Suprapubic skin (tissue), 4 donors: Measurements from ENCODE around the gene CSE1L. TPM values are rescaled to one million over a fixed set of nuclear protein-coding genes. Genes with fewer than 3 reads are reported as not detected.
A peak's percentile ranks its signal among the peaks of the same experiment; 100 is the strongest.
"Not testable (repeated sequence)": the region's sequence is repeated elsewhere in the genome, so short reads cannot be mapped to it uniquely, and the experiment has no call there.

Experiments used
- DNase-seq, 2 donors: peaks; one replicate each; pipeline ENCODE4 v3.0.0-alpha.2; 2019; ENCODE audit warnings: low spot score in 2 of 2
- H3K27ac ChIP-seq: fragments of 200-600 bp; sonication (generic); one replicate; pipeline ENCODE4 v1.5.1; 2019
- H3K27me3 ChIP-seq: fragments of 200-600 bp; sonication (generic); one replicate; pipeline ENCODE4 v1.5.1; 2019
- H3K36me3 ChIP-seq: fragments of 200-600 bp; sonication (generic); one replicate; pipeline ENCODE4 v1.5.1; 2019
- H3K4me1 ChIP-seq: fragments of 200-600 bp; sonication (generic); one replicate; pipeline ENCODE4 v1.5.1; 2019
- H3K4me3 ChIP-seq: fragments of 200-600 bp; sonication (generic); one replicate; pipeline ENCODE4 v1.5.1; 2019; ENCODE audit warnings: mild to moderate bottlenecking
- H3K9me3 ChIP-seq: fragments of 200-600 bp; sonication (generic); one replicate; pipeline ENCODE4 v1.5.1; 2019
- EP300 ChIP-seq: sonication (generic); formaldehyde crosslinking; IDR thresholded peaks from one replicate; pipeline ENCODE4 v1.6.1; 2017; ENCODE audit warnings: antibody characterized with exemption
- POLR2A ChIP-seq, 2 donors: fragments of 450-650 bp; IDR thresholded peaks; one replicate each; pipeline ENCODE4 v1.6.1; 2017; ENCODE audit warnings: antibody characterized with exemption in 2 of 2, mild to moderate bottlenecking in 2 of 2, moderate library complexity in 2 of 2
- POLR2AphosphoS5 ChIP-seq, 3 donors: sonication (generic); formaldehyde crosslinking; IDR thresholded peaks; one replicate each; pipeline ENCODE4 v1.6.1; 2017; ENCODE audit warnings: antibody characterized with exemption in 3 of 3
- WGBS: methylation state at CpG from one replicate; pipeline ENCODE4 v1.1.5; 2018; 5-methylcytosine and 5-hydroxymethylcytosine counted together
- total RNA-seq, 4 donors: library from RNA; depleted of rRNA; stranded (reverse); fragments of >200 nt; gene quantifications; one replicate each; pipeline ENCODE4 v1.1.0, GENCODE V29; 2016
- TF ChIP-seq, protein P1 (sequence below), 2 donors: fragments of 200-600 bp in 1 of 2; fragments of 450-650 bp in 1 of 2; sonication (generic) in 1 of 2; IDR thresholded peaks; one replicate each; pipeline ENCODE4 v1.5.1; 2016 to 2019; ENCODE audit warnings: antibody characterized with exemption in 2 of 2, mild to moderate bottlenecking in 1 of 2, moderate library complexity in 1 of 2

The CSE1L gene
- total RNA-seq, 4 donors from 2014 or later: 38.4 to 47.0 (median 42.6) TPM

DNA sequence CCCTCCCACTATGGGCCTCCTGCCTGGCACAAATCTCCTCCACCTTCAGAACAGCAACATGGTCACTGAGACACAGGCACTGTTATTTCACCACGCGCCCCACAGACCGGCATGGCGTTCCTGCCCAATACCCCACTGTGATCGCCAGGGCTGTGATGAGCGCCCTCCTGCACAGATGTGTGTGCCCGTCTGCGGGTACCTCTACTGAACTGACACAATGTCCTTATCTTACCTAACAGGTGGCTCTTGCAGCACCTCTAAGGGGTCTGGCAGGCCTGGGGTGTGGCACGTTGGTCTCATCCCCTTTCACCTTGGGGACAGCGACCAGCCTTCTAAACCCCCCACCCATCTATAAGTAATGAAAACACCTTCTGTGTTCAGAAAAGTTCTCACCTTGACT, 77.9 kb downstream of the CSE1L start:
- Histone ChIP-seq H3K36me3 (peaks cover 66% of the 10 kb centered on the region), H3K27me3 (no peaks in the 10 kb centered on the region), H3K4me1 (no peaks in the 10 kb centered on the region), H3K4me3 (no peak overlapping the region), H3K27ac (no peak overlapping the region), H3K9me3 (no peaks in the 10 kb centered on the region)
- no peak for DNase-seq
- 94% methylated on average over 10 of the region's 10 CpGs for WGBS
- TF ChIP-seq POLR2A (IDR thresholded peaks at IDR 0.05): no peak
- TF ChIP-seq EP300: no peak
- no peak for TF ChIP-seq POLR2AphosphoS5 (IDR thresholded peaks at IDR 0.05)
- TF ChIP-seq, protein P1, sequence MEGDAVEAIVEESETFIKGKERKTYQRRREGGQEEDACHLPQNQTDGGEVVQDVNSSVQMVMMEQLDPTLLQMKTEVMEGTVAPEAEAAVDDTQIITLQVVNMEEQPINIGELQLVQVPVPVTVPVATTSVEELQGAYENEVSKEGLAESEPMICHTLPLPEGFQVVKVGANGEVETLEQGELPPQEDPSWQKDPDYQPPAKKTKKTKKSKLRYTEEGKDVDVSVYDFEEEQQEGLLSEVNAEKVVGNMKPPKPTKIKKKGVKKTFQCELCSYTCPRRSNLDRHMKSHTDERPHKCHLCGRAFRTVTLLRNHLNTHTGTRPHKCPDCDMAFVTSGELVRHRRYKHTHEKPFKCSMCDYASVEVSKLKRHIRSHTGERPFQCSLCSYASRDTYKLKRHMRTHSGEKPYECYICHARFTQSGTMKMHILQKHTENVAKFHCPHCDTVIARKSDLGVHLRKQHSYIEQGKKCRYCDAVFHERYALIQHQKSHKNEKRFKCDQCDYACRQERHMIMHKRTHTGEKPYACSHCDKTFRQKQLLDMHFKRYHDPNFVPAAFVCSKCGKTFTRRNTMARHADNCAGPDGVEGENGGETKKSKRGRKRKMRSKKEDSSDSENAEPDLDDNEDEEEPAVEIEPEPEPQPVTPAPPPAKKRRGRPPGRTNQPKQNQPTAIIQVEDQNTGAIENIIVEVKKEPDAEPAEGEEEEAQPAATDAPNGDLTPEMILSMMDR (IDR thresholded peaks at IDR 0.05): no peak

DNA sequence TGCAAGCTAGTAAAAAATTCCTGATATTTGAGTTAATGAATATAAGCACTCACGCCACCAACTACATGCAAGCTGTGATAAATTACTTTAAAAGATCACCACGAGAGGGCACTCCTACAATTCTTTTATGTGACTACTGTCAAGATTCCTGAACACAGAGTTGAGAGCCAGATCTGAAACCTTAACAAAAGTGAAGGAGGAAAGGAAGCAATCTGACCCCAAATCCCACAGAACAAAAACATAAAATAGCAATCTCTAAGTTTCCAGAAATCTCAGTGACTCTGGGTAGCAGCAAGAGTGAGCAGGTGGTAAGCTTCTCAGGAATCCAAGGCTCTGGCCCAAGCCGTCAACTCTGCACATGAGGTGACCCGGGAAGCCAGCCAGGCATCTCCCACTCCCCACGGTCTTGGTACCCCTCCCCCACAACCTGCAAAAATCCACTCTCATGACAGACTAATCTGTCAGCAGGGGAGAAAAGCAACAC, 86.9 kb downstream of the CSE1L start:
- no peaks in the 10 kb centered on the region for H3K27me3 ChIP-seq
- H3K27ac ChIP-seq: no peak overlapping the region
- TF ChIP-seq, protein P1 (IDR thresholded peaks at IDR 0.05): peak; percentile 33 to 54
- TF ChIP-seq POLR2AphosphoS5 (IDR thresholded peaks at IDR 0.05): no peak
- H3K36me3 ChIP-seq: peaks cover 48% of the 10 kb centered on the region
- H3K4me3 ChIP-seq: no peak overlapping the region
- H3K9me3 ChIP-seq: no peaks in the 10 kb centered on the region
- 42% methylated on average over 5 of the region's 5 CpGs for WGBS
- DNase-seq: no peak
- H3K4me1 ChIP-seq: peaks cover 7% of the 10 kb centered on the region

DNA sequence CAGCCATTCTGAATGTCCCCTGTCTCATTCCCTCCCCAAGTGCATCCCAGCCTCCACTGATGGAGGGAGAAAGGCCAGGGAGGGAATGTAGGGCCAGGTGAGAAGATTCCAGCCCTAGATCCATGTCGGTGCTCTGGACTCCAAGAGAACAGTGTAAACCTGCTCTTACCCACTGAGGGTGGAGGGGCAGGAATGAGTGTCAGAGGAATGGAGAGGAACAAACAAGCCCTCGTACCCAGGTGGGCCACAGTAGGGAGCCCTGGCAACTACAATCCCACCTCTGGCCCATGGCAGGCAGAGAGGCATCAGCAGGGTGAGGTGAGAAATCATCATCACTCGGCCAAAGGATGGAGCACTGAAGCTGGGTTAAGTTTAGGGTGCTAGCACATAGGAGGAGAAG, 87.5 kb downstream of the CSE1L start:
- no peaks in the 10 kb centered on the region for H3K27me3 ChIP-seq
- TF ChIP-seq POLR2AphosphoS5 (IDR thresholded peaks at IDR 0.05): no peak
- peaks cover 47% of the 10 kb centered on the region for H3K36me3 ChIP-seq
- no peak for DNase-seq
- H3K27ac ChIP-seq: no peak overlapping the region
- peaks cover 7% of the 10 kb centered on the region for H3K4me1 ChIP-seq
- no peak overlapping the region for H3K4me3 ChIP-seq
- WGBS: 74% methylated on average over 3 of the region's 3 CpGs
- H3K9me3 ChIP-seq: no peaks in the 10 kb centered on the region

DNA sequence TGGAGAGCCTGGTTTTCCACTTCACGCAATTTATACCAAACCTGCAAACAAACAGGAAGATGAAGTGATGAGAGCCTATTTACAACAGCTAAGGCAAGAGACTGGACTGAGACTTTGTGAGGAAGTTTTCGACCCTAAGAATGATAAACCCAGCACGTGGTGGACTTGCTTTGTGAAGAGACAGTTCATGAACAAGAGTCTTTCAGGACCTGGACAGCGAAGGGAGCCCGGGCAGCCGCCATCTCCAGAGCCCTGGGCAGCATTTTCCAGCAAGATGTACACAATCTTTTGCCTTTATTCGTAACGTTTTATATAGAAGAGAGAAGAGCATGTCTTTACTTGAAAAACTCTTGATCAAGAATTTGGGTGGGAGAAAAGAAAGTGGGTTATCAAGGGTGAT, 88.7 kb downstream of the CSE1L start:
- DNase-seq: not testable (repeated sequence)
- H3K36me3 ChIP-seq: peaks cover 47% of the 10 kb centered on the region

DNA sequence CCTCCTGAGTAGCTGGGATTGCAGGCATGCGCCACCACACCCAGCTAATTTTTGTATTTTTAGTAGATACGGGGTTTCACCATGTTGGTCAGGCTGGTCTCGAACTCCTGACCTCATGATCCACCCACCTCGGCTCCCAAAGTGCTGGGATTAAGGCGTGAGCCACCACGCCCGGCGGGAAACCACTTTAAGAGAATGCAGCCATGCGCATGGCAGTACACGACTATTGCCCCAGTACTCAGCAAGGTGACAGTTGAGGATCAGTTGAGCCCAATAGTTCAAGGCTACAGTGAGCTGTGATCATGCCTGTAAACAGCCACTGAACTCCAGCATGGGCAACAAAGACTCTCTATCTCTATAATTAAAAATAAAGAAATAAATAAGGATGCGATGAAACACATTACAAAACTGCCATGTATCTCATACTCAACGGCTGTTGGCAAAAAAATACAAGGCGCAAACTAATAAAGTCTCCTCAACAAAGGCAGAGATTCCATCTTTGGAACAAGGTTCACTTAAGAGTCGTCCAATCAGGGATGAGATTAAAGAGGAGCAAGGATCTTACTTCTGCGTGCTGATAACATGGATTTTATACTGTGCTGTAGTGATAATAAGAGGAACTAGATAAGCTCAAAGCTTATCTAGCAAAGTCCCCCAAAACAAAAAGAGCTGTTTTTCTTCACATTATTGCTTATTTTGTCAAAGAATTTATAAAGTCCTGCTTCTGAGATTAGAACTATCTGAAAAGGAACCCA, 90.9 kb downstream of the CSE1L start:
- Histone ChIP-seq H3K36me3 (peaks cover 30% of the 10 kb centered on the region), H3K27ac (no peak overlapping the region), H3K27me3 (no peaks in the 10 kb centered on the region), H3K4me1 (peaks cover 7% of the 10 kb centered on the region), H3K4me3 (no peak overlapping the region), H3K9me3 (no peaks in the 10 kb centered on the region)
- no peak for DNase-seq
- WGBS: 86% methylated on average over 15 of the region's 15 CpGs
- TF ChIP-seq POLR2AphosphoS5 (IDR thresholded peaks at IDR 0.05) (no peak), EP300 (no peak), POLR2A (IDR thresholded peaks at IDR 0.05) (no peak)
- TF ChIP-seq, protein P1 (IDR thresholded peaks at IDR 0.05): no peak

More for the DNA sequence above, 88.7 kb downstream of the CSE1L start:
- not testable (repeated sequence) for H3K4me1 ChIP-seq, H3K27ac ChIP-seq, H3K4me3 ChIP-seq, H3K27me3 ChIP-seq, H3K9me3 ChIP-seq
- WGBS: 83% methylated on average over 8 of the region's 8 CpGs

DNA sequence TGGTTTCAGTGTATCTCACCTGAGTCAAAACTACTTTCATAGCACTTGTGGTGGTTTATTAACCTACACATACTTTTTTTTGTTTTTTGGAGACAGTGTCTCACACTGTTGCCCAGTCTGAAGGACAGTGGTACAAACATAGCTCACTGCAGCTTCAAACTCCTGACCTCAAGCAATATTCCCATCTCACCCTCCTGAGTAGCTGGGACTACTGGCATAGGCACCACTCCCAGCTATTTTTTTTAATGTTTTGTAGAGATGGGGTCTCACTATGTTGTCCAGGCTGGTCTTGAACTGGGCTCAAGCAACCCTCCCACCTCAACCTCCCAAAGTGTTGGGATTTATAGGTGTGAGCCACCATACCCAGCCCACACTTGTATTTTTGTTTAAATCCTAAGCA, 92.3 kb downstream of the CSE1L start:
- no peak overlapping the region for H3K4me3 ChIP-seq
- TF ChIP-seq EP300 (no peak), POLR2A (IDR thresholded peaks at IDR 0.05) (no peak), POLR2AphosphoS5 (IDR thresholded peaks at IDR 0.05) (no peak)
- TF ChIP-seq, protein P1 (IDR thresholded peaks at IDR 0.05): no peak
- H3K27ac ChIP-seq: no peak overlapping the region
- no peak for DNase-seq
- no peaks in the 10 kb centered on the region for H3K27me3 ChIP-seq
- H3K36me3 ChIP-seq: peaks cover 32% of the 10 kb centered on the region
- no peaks in the 10 kb centered on the region for H3K9me3 ChIP-seq
- H3K4me1 ChIP-seq: no peaks in the 10 kb centered on the region
